ENCODE results near the gene KCNJ1. TPM values are rescaled to one million over a fixed set of nuclear protein-coding genes. Genes with fewer than 3 reads are reported as not detected.

KCNJ1 gene
- total RNA-seq, 2 experiments from 2014 or later: 0.06 to 0.11 TPM

DNA sequence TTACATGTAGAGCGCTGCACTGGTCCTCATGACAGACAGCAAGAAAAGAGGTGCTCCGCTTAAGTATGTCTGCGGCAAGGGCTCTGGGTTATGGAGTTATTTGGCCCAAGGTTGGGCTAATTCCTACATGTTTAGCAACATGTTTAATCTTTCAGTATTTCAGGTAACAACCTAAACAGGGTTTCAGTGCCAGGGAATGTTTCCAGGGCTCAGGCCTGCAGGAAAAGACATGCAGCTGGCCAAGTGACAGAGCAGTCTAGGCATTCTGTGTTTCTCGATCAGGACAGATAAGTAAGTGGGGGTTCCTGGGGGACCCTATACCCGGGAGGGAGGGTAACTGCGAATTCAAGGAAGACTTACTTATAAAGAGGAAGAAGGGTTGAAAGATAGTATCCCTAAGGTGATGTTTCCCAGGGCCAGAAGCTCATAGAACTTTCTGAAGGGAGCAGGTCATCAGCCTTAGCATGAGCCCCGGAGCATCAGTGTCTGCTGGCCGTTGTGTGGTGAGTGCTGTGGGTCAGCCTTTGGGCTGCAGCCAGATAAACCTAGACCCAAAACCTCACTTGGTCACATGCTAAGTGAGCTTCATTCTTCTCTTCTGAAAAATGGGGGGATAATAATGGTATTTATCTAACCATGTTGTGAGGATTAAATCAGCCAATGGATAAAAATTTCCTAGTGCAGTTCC is 42.5 kb upstream of the KCNJ1 start:
- no peaks in the 10 kb centered on the region for H3K79me2 ChIP-seq (ENCODE audit: insufficient read depth, low read depth, low read length)
- no peaks in the 10 kb centered on the region for H4K20me1 ChIP-seq (ENCODE audit: insufficient read depth, low read length)
- CTCF ChIA-PET (ENCODE audit: unreplicated experiment): interaction anchor here (0.8 kb wide), 1 partner anchor 18 kb away, joined by 3 read pairs; no protein-coding TSS in a partner anchor
- H3K36me3 ChIP-seq (ENCODE audit: insufficient read depth, low read length): no peaks in the 10 kb centered on the region
- POLR2A ChIA-PET: interaction anchor here (1.0 kb wide), 1 partner anchor 44 kb away, joined by 3 read pairs; no protein-coding TSS in a partner anchor
- TF ChIP-seq EZH2phosphoT487 (IDR thresholded peaks at IDR 0.05; ENCODE audit: borderline replicate concordance, low read depth, low read length) (no peak), CTCF (conservative IDR thresholded peaks at IDR 0.05; ENCODE audit: low read length) (no peak)
- intact Hi-C loops (cut with micrococcal nuclease; ENCODE audit: unreplicated experiment): no loop called here
- no peak overlapping the region for H3K4me2 ChIP-seq (ENCODE audit: low read length)
- H3K9me2 ChIP-seq (ENCODE audit: insufficient read depth, low read length): no peaks in the 10 kb centered on the region
- H3K4me3 ChIP-seq (ENCODE audit: low read depth, low read length, poor library complexity, severe bottlenecking): no peak overlapping the region
- no peaks in the 10 kb centered on the region for H3K4me1 ChIP-seq (ENCODE audit: insufficient read depth, low read length, poor library complexity, severe bottlenecking)
- no peak for DNase-seq (ENCODE audit: low spot score)
- no peak overlapping the region for H2AFZ ChIP-seq (ENCODE audit: low read length)
- BruUV-seq (replicated peaks): no TSS peak
- no peak overlapping the region for H3K27ac ChIP-seq (ENCODE audit: low read depth, low read length, poor library complexity, severe bottlenecking)
- no peaks in the 10 kb centered on the region for H3K9me3 ChIP-seq (ENCODE audit: low read length)

GRCh38 chr11:128908391-128909246 is 41.5 kb upstream of the KCNJ1 start:
- Histone ChIP-seq H3K9me2 (ENCODE audit: insufficient read depth, low read length) (no peaks in the 10 kb centered on the region), H4K20me1 (ENCODE audit: insufficient read depth, low read length) (no peaks in the 10 kb centered on the region), H3K4me3 (ENCODE audit: low read depth, low read length, poor library complexity, severe bottlenecking) (no peak overlapping the region), H3K79me2 (ENCODE audit: insufficient read depth, low read depth, low read length) (no peaks in the 10 kb centered on the region), H3K4me2 (ENCODE audit: low read length) (no peak overlapping the region), H3K27ac (ENCODE audit: low read depth, low read length, poor library complexity, severe bottlenecking) (no peak overlapping the region), H3K4me1 (ENCODE audit: insufficient read depth, low read length, poor library complexity, severe bottlenecking) (no peaks in the 10 kb centered on the region), H3K36me3 (ENCODE audit: insufficient read depth, low read length) (no peaks in the 10 kb centered on the region), H3K9me3 (ENCODE audit: low read length) (no peaks in the 10 kb centered on the region), H2AFZ (ENCODE audit: low read length) (no peak overlapping the region)
- DNase-seq (ENCODE audit: low spot score): no peak
- ChIA-PET POLR2A (no interaction called here), CTCF (ENCODE audit: unreplicated experiment) (no interaction called here)
- TF ChIP-seq EZH2phosphoT487 (IDR thresholded peaks at IDR 0.05; ENCODE audit: borderline replicate concordance, low read depth, low read length) (no peak), CTCF (conservative IDR thresholded peaks at IDR 0.05; ENCODE audit: low read length) (no peak)
- intact Hi-C loops (cut with micrococcal nuclease; ENCODE audit: unreplicated experiment): no loop called here
- no TSS peak for BruUV-seq (replicated peaks)
